ENCODE results near the gene TP53I11.

DNA sequence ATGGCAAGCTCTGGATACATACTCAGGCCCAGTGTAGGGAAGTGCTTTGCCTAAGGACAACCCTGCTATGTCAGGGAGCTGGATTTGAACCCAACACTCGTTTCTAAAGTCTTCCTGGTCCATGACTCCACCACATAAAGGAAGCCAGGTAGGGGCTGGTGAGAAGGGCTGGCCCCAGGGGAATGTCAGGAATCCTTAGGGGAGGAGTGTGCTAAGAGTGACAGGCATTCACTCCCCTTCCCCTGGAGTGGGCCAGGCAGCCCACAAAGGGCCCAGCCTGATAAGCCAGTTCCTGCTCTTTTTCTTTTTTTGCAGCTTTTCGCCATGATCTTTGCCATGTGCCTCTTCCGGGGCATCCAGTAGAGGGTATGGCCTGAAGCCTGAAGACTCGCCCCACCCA, 21.9 kb downstream of the TP53I11 start:
- TF ChIP-seq EZH2 (IDR thresholded peaks at IDR 0.05; ENCODE audit: borderline replicate concordance, low read length) = no peak
- TF ChIP-seq, protein P1, sequence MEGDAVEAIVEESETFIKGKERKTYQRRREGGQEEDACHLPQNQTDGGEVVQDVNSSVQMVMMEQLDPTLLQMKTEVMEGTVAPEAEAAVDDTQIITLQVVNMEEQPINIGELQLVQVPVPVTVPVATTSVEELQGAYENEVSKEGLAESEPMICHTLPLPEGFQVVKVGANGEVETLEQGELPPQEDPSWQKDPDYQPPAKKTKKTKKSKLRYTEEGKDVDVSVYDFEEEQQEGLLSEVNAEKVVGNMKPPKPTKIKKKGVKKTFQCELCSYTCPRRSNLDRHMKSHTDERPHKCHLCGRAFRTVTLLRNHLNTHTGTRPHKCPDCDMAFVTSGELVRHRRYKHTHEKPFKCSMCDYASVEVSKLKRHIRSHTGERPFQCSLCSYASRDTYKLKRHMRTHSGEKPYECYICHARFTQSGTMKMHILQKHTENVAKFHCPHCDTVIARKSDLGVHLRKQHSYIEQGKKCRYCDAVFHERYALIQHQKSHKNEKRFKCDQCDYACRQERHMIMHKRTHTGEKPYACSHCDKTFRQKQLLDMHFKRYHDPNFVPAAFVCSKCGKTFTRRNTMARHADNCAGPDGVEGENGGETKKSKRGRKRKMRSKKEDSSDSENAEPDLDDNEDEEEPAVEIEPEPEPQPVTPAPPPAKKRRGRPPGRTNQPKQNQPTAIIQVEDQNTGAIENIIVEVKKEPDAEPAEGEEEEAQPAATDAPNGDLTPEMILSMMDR (conservative IDR thresholded peaks at IDR 0.05 in 1 of 2, IDR thresholded peaks at IDR 0.05 in 1 of 2; ENCODE audit: extremely low read depth in 1 of 2, insufficient read depth in 1 of 2, low read depth in 1 of 2, low read length in 2 of 2) = no peak

All from mammary epithelial cell (primary cell).